ENCODE results near the gene STARD5. TPM values are rescaled to one million over a fixed set of nuclear protein-coding genes. Genes with fewer than 3 reads are reported as not detected.
A peak's percentile ranks its signal among the peaks of the same experiment; 100 is the strongest.

Gene STARD5
- total RNA-seq, 1 donor from 2014 or later, result 4.8 TPM

DNA sequence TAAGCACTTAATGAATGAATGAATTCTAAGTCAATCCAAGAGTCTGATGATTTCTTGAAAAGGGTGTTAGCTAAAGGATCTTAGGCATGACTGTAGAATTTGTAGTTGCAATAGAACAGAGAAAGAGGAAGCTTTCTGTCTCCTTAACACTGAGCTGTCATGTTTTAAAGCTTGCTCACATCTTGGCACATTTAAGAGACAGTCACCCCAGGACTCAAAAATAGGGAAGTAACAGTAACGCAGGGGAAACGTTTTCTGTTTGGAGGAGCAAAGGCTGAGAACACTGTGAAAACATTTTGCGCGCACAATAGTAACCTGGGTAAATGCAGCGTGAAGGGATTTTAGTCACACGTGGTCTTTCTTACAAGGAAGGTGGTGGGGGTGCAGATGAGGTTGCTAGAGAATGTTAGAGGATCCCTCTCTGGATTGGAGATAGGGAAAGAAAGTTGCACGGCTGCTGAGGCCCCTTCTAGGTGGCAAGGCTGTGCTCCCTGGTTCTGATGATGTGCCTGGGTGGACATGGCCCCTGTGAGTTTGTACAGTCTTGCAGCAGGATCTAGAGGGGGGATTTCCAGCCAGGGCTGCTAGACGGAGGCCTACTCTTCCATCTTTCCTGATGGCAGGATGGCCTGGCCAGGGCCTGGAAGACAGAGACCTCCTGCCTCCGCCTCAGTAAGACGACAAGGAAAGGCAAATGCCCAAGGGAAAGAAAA is 12.0 kb downstream of the STARD5 start:
- TF ChIP-seq, protein P1, sequence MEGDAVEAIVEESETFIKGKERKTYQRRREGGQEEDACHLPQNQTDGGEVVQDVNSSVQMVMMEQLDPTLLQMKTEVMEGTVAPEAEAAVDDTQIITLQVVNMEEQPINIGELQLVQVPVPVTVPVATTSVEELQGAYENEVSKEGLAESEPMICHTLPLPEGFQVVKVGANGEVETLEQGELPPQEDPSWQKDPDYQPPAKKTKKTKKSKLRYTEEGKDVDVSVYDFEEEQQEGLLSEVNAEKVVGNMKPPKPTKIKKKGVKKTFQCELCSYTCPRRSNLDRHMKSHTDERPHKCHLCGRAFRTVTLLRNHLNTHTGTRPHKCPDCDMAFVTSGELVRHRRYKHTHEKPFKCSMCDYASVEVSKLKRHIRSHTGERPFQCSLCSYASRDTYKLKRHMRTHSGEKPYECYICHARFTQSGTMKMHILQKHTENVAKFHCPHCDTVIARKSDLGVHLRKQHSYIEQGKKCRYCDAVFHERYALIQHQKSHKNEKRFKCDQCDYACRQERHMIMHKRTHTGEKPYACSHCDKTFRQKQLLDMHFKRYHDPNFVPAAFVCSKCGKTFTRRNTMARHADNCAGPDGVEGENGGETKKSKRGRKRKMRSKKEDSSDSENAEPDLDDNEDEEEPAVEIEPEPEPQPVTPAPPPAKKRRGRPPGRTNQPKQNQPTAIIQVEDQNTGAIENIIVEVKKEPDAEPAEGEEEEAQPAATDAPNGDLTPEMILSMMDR (IDR thresholded peaks at IDR 0.05), result no peak
- Histone ChIP-seq H3K9me3 (no peaks in the 10 kb centered on the region), H3K27me3 (no peaks in the 10 kb centered on the region), H3K4me3 (no peak overlapping the region), H3K27ac (peak overlapping the region; percentile 55 to 69), H3K4me1 (peaks cover 12 to 18% of the 10 kb centered on the region in 2 donors), H3K36me3 (peaks cover 0 to 3% of the 10 kb centered on the region in 2 donors)
- intact Hi-C loops (cut with DNase I), result loop anchor here (1.0 to 5.0 kb wide), 3 partner anchors 26 to 325 kb away; partner anchors contain the start of gene MESD
- DNase-seq (ENCODE audit: low spot score in 2 of 2), result no peak

- intact Hi-C loops (cut with DNase I), result loop anchor here (5.0 kb wide), 1 partner anchor 323 kb away; the partner anchor contains the start of gene MESD
- H3K27me3 ChIP-seq, result no peaks in the 10 kb centered on the region
- no peaks in the 10 kb centered on the region for H3K9me3 ChIP-seq
- no peak overlapping the region for H3K4me3 ChIP-seq
- TF ChIP-seq, protein P1 (IDR thresholded peaks at IDR 0.05), result no peak
- H3K4me1 ChIP-seq, result peaks cover 12 to 18% of the 10 kb centered on the region in 2 donors
- DNase-seq (ENCODE audit: low spot score in 2 of 2), result no peak
- peaks cover 6 to 8% of the 10 kb centered on the region in 2 donors for H3K36me3 ChIP-seq
- peak overlapping the region; percentile 17 to 41 for H3K27ac ChIP-seq
These were observed 13.5 kb downstream of the STARD5 start for GRCh38 chr15:81310480-81310879.

- Histone ChIP-seq H3K4me1 (peaks cover 12 to 18% of the 10 kb centered on the region in 2 donors), H3K36me3 (peaks cover 6 to 8% of the 10 kb centered on the region in 2 donors), H3K4me3 (no peak overlapping the region), H3K27ac (peak overlapping the region in 1 of 2 donors; percentile 41), H3K9me3 (no peaks in the 10 kb centered on the region), H3K27me3 (no peaks in the 10 kb centered on the region)
- TF ChIP-seq, protein P1 (IDR thresholded peaks at IDR 0.05), result no peak
- intact Hi-C loops (cut with DNase I), result loop anchor here (5.0 kb wide), 1 partner anchor 323 kb away; the partner anchor contains the start of gene MESD
- no peak for DNase-seq (ENCODE audit: low spot score in 2 of 2)
These were observed 14.1 kb downstream of the STARD5 start for GRCh38 chr15:81309647-81310450.

DNA sequence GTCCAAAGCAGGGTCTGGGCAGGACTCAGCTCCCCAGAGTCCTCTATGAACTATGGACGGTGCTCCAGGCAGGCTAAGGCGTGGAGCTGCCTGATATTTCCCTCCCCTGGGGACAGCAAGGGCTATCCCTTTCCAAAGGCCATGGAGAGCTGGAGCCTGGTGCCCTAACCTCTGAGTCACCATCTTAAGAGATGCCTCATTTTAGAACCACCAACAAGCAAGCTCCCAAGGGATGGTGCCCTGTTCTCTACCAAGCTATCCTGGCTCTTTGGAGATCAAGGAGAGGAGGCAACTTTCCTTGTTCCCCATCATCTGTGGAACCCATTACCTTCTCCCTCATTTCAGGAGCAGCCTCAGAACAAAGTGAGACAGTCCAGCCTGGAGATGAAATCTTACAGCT is 15.7 kb downstream of the STARD5 start:
- intact Hi-C loops (cut with DNase I), result no loop called here
- no peak for DNase-seq (ENCODE audit: low spot score in 2 of 2)
- Histone ChIP-seq H3K36me3 (peaks cover 6 to 8% of the 10 kb centered on the region in 2 donors), H3K27me3 (no peaks in the 10 kb centered on the region), H3K4me1 (peaks cover 10 to 14% of the 10 kb centered on the region in 2 donors), H3K4me3 (no peak overlapping the region), H3K9me3 (no peaks in the 10 kb centered on the region), H3K27ac (no peak overlapping the region)
- TF ChIP-seq, protein P1 (IDR thresholded peaks at IDR 0.05), result no peak

DNA sequence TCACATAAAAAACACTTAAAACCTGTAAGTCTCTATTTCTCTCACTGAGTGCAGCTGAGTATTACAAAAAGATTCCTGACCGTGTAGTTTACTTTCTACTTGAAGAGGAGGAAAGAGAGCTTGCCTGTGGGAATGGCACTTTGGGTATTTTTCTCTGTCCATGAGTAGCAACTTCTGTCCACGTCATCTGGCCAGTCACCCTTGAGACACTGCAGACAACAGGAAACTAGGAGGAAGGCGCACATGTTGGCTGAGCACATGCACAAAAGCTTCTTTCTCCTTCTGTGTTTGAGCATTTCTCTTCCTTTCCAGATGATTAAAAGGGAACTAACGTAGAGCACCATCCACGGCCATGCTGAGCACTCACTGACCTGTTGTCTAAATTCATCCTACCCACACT is 19.7 kb downstream of the STARD5 start:
- H3K9me3 ChIP-seq, result no peaks in the 10 kb centered on the region
- no peak overlapping the region for H3K4me3 ChIP-seq
- H3K27ac ChIP-seq, result peak overlapping the region in 1 of 2 donors; percentile 12
- intact Hi-C loops (cut with DNase I), result no loop called here
- no peaks in the 10 kb centered on the region for H3K27me3 ChIP-seq
- no peak for DNase-seq (ENCODE audit: low spot score in 2 of 2)
- TF ChIP-seq, protein P1 (IDR thresholded peaks at IDR 0.05), result no peak
- peaks cover 6 to 8% of the 10 kb centered on the region in 2 donors for H3K36me3 ChIP-seq
- H3K4me1 ChIP-seq, result no peaks in the 10 kb centered on the region
